HEK293 (cell line): ENCODE measurements around the gene COQ10A.

Experiments
- GFI1B ChIP-seq: fragments of 450-650 bp; formaldehyde crosslinking; IDR thresholded peaks from 2 replicates; pipeline ENCODE4 v1.5.1; 2016; ENCODE audit warnings: missing biosample characterization, missing genetic modification characterization
- GLI2 ChIP-seq: fragments of 450-650 bp; formaldehyde crosslinking; IDR thresholded peaks from 2 replicates; pipeline ENCODE4; 2017; ENCODE audit warnings: missing biosample characterization, missing genetic modification characterization, low read depth, borderline replicate concordance
- GLI4 ChIP-seq: fragments of 450-650 bp; formaldehyde crosslinking; IDR thresholded peaks from 2 replicates; pipeline ENCODE4 v1.5.1; 2016; ENCODE audit warnings: missing biosample characterization, missing genetic modification characterization
- HIC1 ChIP-seq: fragments of 450-650 bp; formaldehyde crosslinking; IDR thresholded peaks from 2 replicates; pipeline ENCODE4 v1.5.1; 2016; ENCODE audit warnings: missing biosample characterization, missing genetic modification characterization
- HOXD13 ChIP-seq: sonication (generic); formaldehyde crosslinking; IDR thresholded peaks from 2 replicates; pipeline ENCODE4 v1.8.0; 2022; ENCODE audit warnings: missing genetic modification reagents, borderline replicate concordance
- KLF1 ChIP-seq: fragments of 450-650 bp; formaldehyde crosslinking; IDR thresholded peaks from 2 replicates; pipeline ENCODE4 v1.5.1; 2016; ENCODE audit warnings: missing biosample characterization, missing genetic modification characterization
- PRDM2 ChIP-seq: fragments of 450-650 bp; formaldehyde crosslinking; IDR thresholded peaks from 2 replicates; pipeline ENCODE4 v1.5.1; 2016; ENCODE audit warnings: missing biosample characterization, missing genetic modification characterization, borderline replicate concordance
- REST ChIP-seq: fragments of 450-650 bp; formaldehyde crosslinking; IDR thresholded peaks from 2 replicates; pipeline ENCODE4 v1.5.1; 2016; ENCODE audit warnings: missing biosample characterization, missing genetic modification characterization
- TRIM28 ChIP-seq: IDR thresholded peaks from 2 replicates; pipeline ENCODE4 v1.6.1; 2011; ENCODE audit warnings: low read length, control low read depth, borderline replicate concordance
- YY1 ChIP-seq: fragments of 450-650 bp; formaldehyde crosslinking; IDR thresholded peaks from 2 replicates; pipeline ENCODE4 v1.5.1; 2018; ENCODE audit warnings: missing biosample characterization, missing genetic modification characterization
- ZFP41 ChIP-seq: fragments of 450-650 bp; formaldehyde crosslinking; IDR thresholded peaks from 2 replicates; pipeline ENCODE4 v1.5.1; 2016; ENCODE audit warnings: missing biosample characterization, missing genetic modification characterization, borderline replicate concordance
- ZNF211 ChIP-seq: fragments of 450-650 bp; formaldehyde crosslinking; IDR thresholded peaks from 2 replicates; pipeline ENCODE4 v1.5.1; 2016; ENCODE audit warnings: low read depth, missing biosample characterization, missing genetic modification characterization
- ZNF214 ChIP-seq: fragments of 450-650 bp; formaldehyde crosslinking; IDR thresholded peaks from 2 replicates; pipeline ENCODE4 v1.5.1; 2017; ENCODE audit warnings: missing biosample characterization, mild to moderate bottlenecking, missing genetic modification characterization, borderline replicate concordance
- ZNF280C ChIP-seq: fragments of 450-650 bp; formaldehyde crosslinking; IDR thresholded peaks from 2 replicates; pipeline ENCODE4 v1.5.1; 2016; ENCODE audit warnings: missing biosample characterization, missing genetic modification characterization
- ZNF404 ChIP-seq: fragments of 450-650 bp; formaldehyde crosslinking; IDR thresholded peaks from 2 replicates; pipeline ENCODE4 v1.5.1; 2017; ENCODE audit warnings: missing biosample characterization, missing genetic modification characterization
- ZNF449 ChIP-seq: fragments of 450-650 bp; formaldehyde crosslinking; IDR thresholded peaks from 2 replicates; pipeline ENCODE4 v1.5.1; 2017; ENCODE audit warnings: missing biosample characterization, mild to moderate bottlenecking, missing genetic modification characterization, moderate library complexity
- ZNF513 ChIP-seq: fragments of 450-650 bp; IDR thresholded peaks from 2 replicates; pipeline ENCODE4 v1.5.1; 2018; ENCODE audit warnings: missing biosample characterization, missing genetic modification characterization
- ZNF521 ChIP-seq: fragments of 450-650 bp; formaldehyde crosslinking; IDR thresholded peaks from 2 replicates; pipeline ENCODE4 v1.5.1; 2017; ENCODE audit warnings: missing biosample characterization, mild to moderate bottlenecking, missing genetic modification characterization
- ZNF549 ChIP-seq: fragments of 450-650 bp; IDR thresholded peaks from 2 replicates; pipeline ENCODE4 v1.5.1; 2018; ENCODE audit warnings: missing biosample characterization, missing genetic modification characterization, mild to moderate bottlenecking, inconsistent platforms, moderate library complexity
- ZSCAN23 ChIP-seq: fragments of 450-650 bp; formaldehyde crosslinking; IDR thresholded peaks from 2 replicates; pipeline ENCODE4 v1.5.1; 2016; ENCODE audit warnings: missing biosample characterization, missing genetic modification characterization
- ZSCAN4 ChIP-seq: fragments of 450-650 bp; formaldehyde crosslinking; IDR thresholded peaks from 2 replicates; pipeline ENCODE4 v1.5.1; 2017; ENCODE audit warnings: missing biosample characterization, missing genetic modification characterization

COQ10A gene

GRCh38 chr12:56257491-56258067 lies 9.2 kb upstream of the COQ10A start (continued):
- no peak for TF ChIP-seq ZFP41 (tag by site-specific recombination)
- TF ChIP-seq ZNF449 = no peak
- no peak for TF ChIP-seq ZSCAN4 (tag by site-specific recombination)
- no peak for TF ChIP-seq ZNF404 (tag by site-specific recombination)
- TF ChIP-seq ZNF513 (tag by site-specific recombination) = no peak
- no peak for TF ChIP-seq GFI1B (tag by site-specific recombination)
- no peak for TF ChIP-seq ZNF280C (tag by site-specific recombination)
- no peak for TF ChIP-seq PRDM2 (tag by site-specific recombination)
- 0 out of 2 replicates have a peak, but pooled peaks have one; percentile 6 for TF ChIP-seq KLF1 (tag by site-specific recombination)
- no peak for TF ChIP-seq REST
- no peak for TF ChIP-seq GLI2 (tag by site-specific recombination)
- TF ChIP-seq ZNF549 = no peak
- TF ChIP-seq HIC1 (tag by site-specific recombination) = no peak
- TF ChIP-seq GLI4 (tag by site-specific recombination) = no peak
- no peak for TF ChIP-seq YY1 (tag by site-specific recombination)
- TF ChIP-seq ZNF521 (tag by site-specific recombination) = no peak
- TF ChIP-seq ZNF211 (tag by site-specific recombination) = no peak
- TF ChIP-seq ZNF214 (tag by site-specific recombination) = no peak
- no peak for TF ChIP-seq ZSCAN23 (tag by site-specific recombination)
- TF ChIP-seq TRIM28 = no peak
- TF ChIP-seq HOXD13 (CRISPR knock-in tag) = no peak
